Stimulated activated CD8-positive, alpha-beta memory T cell treated with anti-CD3 and anti-CD28 coated beads, Interleukin-7, amount 100 ng/mL, for 1 hour (primary cell): ENCODE measurements around the gene CD274.
"Not testable (repeated sequence)": the region's sequence is repeated elsewhere in the genome, so short reads cannot be mapped to it uniquely, and the experiment has no call there.

ENCODE experiments used
- DNase-seq, 2 donors: peaks; one replicate each; pipeline ENCODE4 v3.0.0-alpha.2; 2020; ENCODE audit warnings: low read depth in 2 of 2

CD274 gene

GRCh38 chr9:5438301-5439162, 11.8 kb upstream of the CD274 start:
- DNase-seq = no peak

- DNase-seq = no peak
These were observed 9.9 kb upstream of the CD274 start for GRCh38 chr9:5440426-5440825.

GRCh38 chr9:5441043-5441442, 9.3 kb upstream of the CD274 start:
- no peak for DNase-seq

GRCh38 chr9:5442400-5443011, 7.8 kb upstream of the CD274 start:
- no peak for DNase-seq

GRCh38 chr9:5443850-5444249, 6.5 kb upstream of the CD274 start:
- no peak for DNase-seq

GRCh38 chr9:5445096-5445495, 5.2 kb upstream of the CD274 start:
- not testable (repeated sequence) for DNase-seq

- no peak for DNase-seq
These were observed 4.5 kb upstream of the CD274 start for GRCh38 chr9:5445886-5446285.

- no peak for DNase-seq
These were observed 3.7 kb upstream of the CD274 start for GRCh38 chr9:5446451-5447236.

- DNase-seq = no peak
These were observed 3.0 kb upstream of the CD274 start for GRCh38 chr9:5447337-5447736.

- no peak for DNase-seq
These were observed 2.3 kb upstream of the CD274 start for GRCh38 chr9:5448016-5448415.

- DNase-seq = no peak
These were observed 1.6 kb upstream of the CD274 start for GRCh38 chr9:5448461-5449435.

GRCh38 chr9:5449521-5450358, 602 bp upstream of the CD274 start:
- DNase-seq = no peak

GRCh38 chr9:5452286-5452609, 1.9 kb downstream of the CD274 start:
- DNase-seq = no peak

GRCh38 chr9:5453004-5453403, 2.7 kb downstream of the CD274 start:
- DNase-seq = no peak

- no peak for DNase-seq
These were observed 3.3 kb downstream of the CD274 start for GRCh38 chr9:5453673-5454072.

- no peak for DNase-seq
These were observed 4.8 kb downstream of the CD274 start for GRCh38 chr9:5455181-5455580.

- no peak for DNase-seq
These were observed 9.0 kb downstream of the CD274 start for GRCh38 chr9:5459289-5459829.

- no peak for DNase-seq
These were observed 9.8 kb downstream of the CD274 start for GRCh38 chr9:5460157-5460556.

- not testable (repeated sequence) for DNase-seq
These were observed 14.5 kb downstream of the CD274 start for GRCh38 chr9:5464831-5465330.

GRCh38 chr9:5466005-5466404, 15.7 kb downstream of the CD274 start:
- DNase-seq = no peak
